ENCODE results near the gene POLR1G. TPM values are rescaled to one million over a fixed set of nuclear protein-coding genes. Genes with fewer than 3 reads are reported as not detected.

Gene POLR1G
- total and polyA plus RNA-seq, 9 of the 15 experiments (the other 6 are each of a cell fraction or from before 2014, with no cell fraction given): 3.0 to 50.1 (median 27.4) TPM

GRCh38 chr19:45446944-45447343 lies 40.5 kb downstream of the POLR1G start:
- Histone ChIP-seq H3K9me1 (ENCODE audit: control insufficient read depth, insufficient read depth, low read length) (no peaks in the 10 kb centered on the region), H3K4me2 (ENCODE audit: insufficient read depth, low read length) (no peak overlapping the region), H3K36me3 (ENCODE audit: control insufficient read depth, insufficient read depth, low read length) (no peaks in the 10 kb centered on the region), H3K9me3 (replicated peaks; ENCODE audit: control insufficient read depth, insufficient read depth, low read depth, low read length) (no peaks in the 10 kb centered on the region), H3K27me3 (ENCODE audit: control insufficient read depth in 2 of 2, insufficient read depth in 2 of 2, low read length in 2 of 2) (no peaks in the 10 kb centered on the region), H4K20me1 (replicated peaks; ENCODE audit: control insufficient read depth, insufficient read depth, low read length) (0 out of 2 replicates have a peak, but pooled peaks cover 4% of the 10 kb centered on the region), H2AFZ (ENCODE audit: low read depth, low read length) (no peak overlapping the region), H3K4me3 (no peak overlapping the region), H3K9ac (ENCODE audit: insufficient read depth in 1 of 2, low read depth in 2 of 2, low read length in 2 of 2) (no peak overlapping the region), H3K4me1 (replicated peaks in 1 of 2; ENCODE audit: control insufficient read depth in 2 of 2, insufficient read depth in 2 of 2, low read length in 2 of 2) (peaks cover 34 to 47% of the 10 kb centered on the region in 2 experiments), H3K27ac (ENCODE audit: extremely low read depth, low read depth, low read length) (no peak overlapping the region), H3K79me2 (ENCODE audit: control insufficient read depth, insufficient read depth, low read length) (no peaks in the 10 kb centered on the region)
- DNase-seq (ENCODE audit: extremely low read depth in 1 of 4, low spot score in 3 of 4) (no peak), FAIRE-seq (no peak), ATAC-seq (no peak)
- in situ Hi-C loops (cut with MboI): no loop called here
- intact Hi-C loops (cut with micrococcal nuclease): no loop called here
- BruUV-seq (replicated peaks): no TSS peak
- 73% methylated on average over 6 of the region's 7 CpGs for WGBS (ENCODE audit: insufficient coverage, low coverage, missing lambda C conversion rate)
- ChIA-PET POLR2A (interaction anchor here (0.6 to 0.7 kb wide), 2 partner anchors 12 to 31 kb away, joined by 3 read pairs; no protein-coding TSS in a partner anchor), CTCF (ENCODE audit: low intra/inter-chr PET ratio) (interaction anchor here (0.6 to 1.6 kb wide), 2 partner anchors 18 to 31 kb away, joined by 3 to 8 read pairs; no protein-coding TSS in a partner anchor)
- peak; percentile 4; the same call in 1 of the 2 replicates for TF ChIP-seq ZNF384 (IDR thresholded peaks at IDR 0.05; ENCODE audit: low read depth, low read length)
- no peak for TF ChIP-seq HMG20B (CRISPR knock-in tag; IDR thresholded peaks at IDR 0.05)
- no peak for TF ChIP-seq HNRNPH1 (optimal IDR thresholded peaks at IDR 0.05; ENCODE audit: low read depth, low read length)
- 0 out of 2 replicates have a peak, but pooled peaks have one; percentile 0 for TF ChIP-seq VEZF1 (CRISPR knock-in tag; IDR thresholded peaks at IDR 0.05)
- TF ChIP-seq PKNOX1 (IDR thresholded peaks at IDR 0.05): no peak
- TF ChIP-seq RFX1 (IDR thresholded peaks at IDR 0.05): no peak
- no peak for TF ChIP-seq ELK1 (CRISPR knock-in tag; IDR thresholded peaks at IDR 0.05)
- no peak for TF ChIP-seq ZNF668 (CRISPR knock-in tag; IDR thresholded peaks at IDR 0.05)
- TF ChIP-seq LARP7 (IDR thresholded peaks at IDR 0.05): no peak
- TF ChIP-seq MBD1 (CRISPR knock-in tag; IDR thresholded peaks at IDR 0.05): no peak
- TF ChIP-seq NR2C2 (CRISPR knock-in tag; IDR thresholded peaks at IDR 0.05): no peak
- no peak for TF ChIP-seq NR2C2 (tag; IDR thresholded peaks at IDR 0.05)
- no peak for TF ChIP-seq NFXL1 (CRISPR knock-in tag; IDR thresholded peaks at IDR 0.05)
- no peak for TF ChIP-seq ZNF263 (CRISPR knock-in tag; IDR thresholded peaks at IDR 0.05; ENCODE audit: borderline replicate concordance)
- no peak for TF ChIP-seq SNRNP70 (optimal IDR thresholded peaks at IDR 0.05; ENCODE audit: low read depth, low read length)
- TF ChIP-seq ZFP36 (IDR thresholded peaks at IDR 0.05; ENCODE audit: low read depth, low read length, partially characterized antibody): no peak

Data from K562 (cell line).